Fibroblast of lung (primary cell): Measurements from ENCODE around the gene TREX2. TPM values are rescaled to one million over a fixed set of nuclear protein-coding genes. Genes with fewer than 3 reads are reported as not detected.

Experiments
- DNase-seq, 2 donors: peaks; one replicate each; pipeline versions ENCODE4 v3.0.0 to v3.0.0-alpha.2; 2010; ENCODE audit warnings: low read depth in 2 of 2
- H2AFZ ChIP-seq: 2 replicates; pipeline ENCODE4 v1.5.1; 2012; ENCODE audit warnings: low read length, control low read depth, inconsistent platforms
- H3K27ac ChIP-seq: 2 replicates; pipeline ENCODE4 v1.5.1; 2011; ENCODE audit warnings: low read length, control low read depth; ENCODE audit not compliant: insufficient read depth
- H3K27me3 ChIP-seq: 2 replicates; pipeline ENCODE4 v1.5.1; 2011; ENCODE audit warnings: mild to moderate bottlenecking, low read length; ENCODE audit not compliant: control insufficient read depth, insufficient read depth
- H3K36me3 ChIP-seq: 2 replicates; pipeline ENCODE4 v1.5.1; 2011; ENCODE audit warnings: low read length; ENCODE audit not compliant: control insufficient read depth, insufficient read depth
- H3K4me1 ChIP-seq: 2 replicates; pipeline ENCODE4 v1.5.1; 2011; ENCODE audit warnings: low read length; ENCODE audit not compliant: control insufficient read depth, insufficient read depth; ENCODE audit errors: extremely low read depth
- H3K4me2 ChIP-seq: 2 replicates; pipeline ENCODE4 v1.5.1; 2011; ENCODE audit warnings: low read length, control low read depth; ENCODE audit not compliant: insufficient read depth; ENCODE audit errors: extremely low read depth
- H3K4me3 ChIP-seq, 4 experiments: fragments of 200-600 bp in 1 of 4; sonication (generic) in 1 of 4; replicated peaks in 1 of 4; 2 replicates each; pipeline ENCODE4 v1.5.1; 2011 to 2016; ENCODE audit warnings: low read length in 4 of 4, low read depth in 3 of 4, mild to moderate bottlenecking in 3 of 4, control low read depth in 2 of 4, inconsistent platforms in 1 of 4, mixed read lengths in 1 of 4; ENCODE audit not compliant: insufficient read depth in 1 of 4; ENCODE audit errors: control extremely low read depth in 1 of 4
- H3K79me2 ChIP-seq: 2 replicates; pipeline ENCODE4 v1.5.1; 2012; ENCODE audit warnings: mild to moderate bottlenecking, low read length, inconsistent platforms; ENCODE audit not compliant: control insufficient read depth, insufficient read depth
- H3K9ac ChIP-seq: 2 replicates; pipeline ENCODE4 v1.5.1; 2011; ENCODE audit warnings: mild to moderate bottlenecking, low read length, control low read depth; ENCODE audit not compliant: insufficient read depth
- H3K9me3 ChIP-seq: 2 replicates; pipeline ENCODE4 v1.5.1; 2012; ENCODE audit warnings: low read depth, low read length; ENCODE audit not compliant: control insufficient read depth, insufficient read depth
- H4K20me1 ChIP-seq: 2 replicates; pipeline ENCODE4 v1.5.1; 2011; ENCODE audit warnings: low read length; ENCODE audit not compliant: control insufficient read depth, insufficient read depth; ENCODE audit errors: extremely low read depth
- CTCF ChIP-seq, 2 donors: IDR thresholded peaks in 1 of 2; conservative IDR thresholded peaks in 1 of 2; 1 replicate in 1 of 2; 2 replicates in 1 of 2; pipeline ENCODE4 v1.5.1; 2011 to 2012; ENCODE audit warnings: low read length in 2 of 2, control low read depth in 1 of 2, inconsistent platforms in 1 of 2, low read depth in 1 of 2, mild to moderate bottlenecking in 1 of 2
- EZH2 ChIP-seq: IDR thresholded peaks from 2 replicates; pipeline ENCODE4 v1.5.1; 2012; ENCODE audit warnings: low read length, control low read depth, mild to moderate bottlenecking; ENCODE audit errors: missing control alignments
- polyA plus RNA-seq, 2 donors: library from polyadenylated mRNA; depleted of rRNA in 1 of 2; stranded (reverse) in 1 of 2; unstranded in 1 of 2; fragments of >200 nt; gene quantifications; 2 replicates each; pipeline ENCODE4 v1.2.1, GENCODE V29; 2011 to 2012; ENCODE audit warnings: missing spikeins in 1 of 2
- total RNA-seq: library from RNA; depleted of rRNA; stranded (reverse); fragments of >200 nt; gene quantifications from 2 replicates; pipeline ENCODE4 v1.2.1, GENCODE V29; 2014

The TREX2 gene
- total and polyA plus RNA-seq, 2 donors (not counting 1 experiment from before 2014, with no cell fraction given): 3.1 TPM; not detected in 1

GRCh38 chrX:153486171-153486570 is 40.3 kb upstream of the TREX2 start:
- Histone ChIP-seq H3K27ac (no peak overlapping the region), H3K79me2 (no peaks in the 10 kb centered on the region), H3K4me1 (peaks cover 5% of the 10 kb centered on the region), H3K27me3 (no peaks in the 10 kb centered on the region), H2AFZ (no peak overlapping the region), H3K9ac (no peak overlapping the region), H3K4me3 (no peak overlapping the region), H3K9me3 (no peaks in the 10 kb centered on the region), H4K20me1 (no peaks in the 10 kb centered on the region), H3K4me2 (no peak overlapping the region), H3K36me3 (no peaks in the 10 kb centered on the region)
- no peak for DNase-seq
- TF ChIP-seq EZH2 (no peak), CTCF (conservative IDR thresholded peaks at IDR 0.05 in 1 of 2, IDR thresholded peaks at IDR 0.05 in 1 of 2; ENCODE audit: low read depth in 1 of 2, low read length in 2 of 2) (no peak)

DNA sequence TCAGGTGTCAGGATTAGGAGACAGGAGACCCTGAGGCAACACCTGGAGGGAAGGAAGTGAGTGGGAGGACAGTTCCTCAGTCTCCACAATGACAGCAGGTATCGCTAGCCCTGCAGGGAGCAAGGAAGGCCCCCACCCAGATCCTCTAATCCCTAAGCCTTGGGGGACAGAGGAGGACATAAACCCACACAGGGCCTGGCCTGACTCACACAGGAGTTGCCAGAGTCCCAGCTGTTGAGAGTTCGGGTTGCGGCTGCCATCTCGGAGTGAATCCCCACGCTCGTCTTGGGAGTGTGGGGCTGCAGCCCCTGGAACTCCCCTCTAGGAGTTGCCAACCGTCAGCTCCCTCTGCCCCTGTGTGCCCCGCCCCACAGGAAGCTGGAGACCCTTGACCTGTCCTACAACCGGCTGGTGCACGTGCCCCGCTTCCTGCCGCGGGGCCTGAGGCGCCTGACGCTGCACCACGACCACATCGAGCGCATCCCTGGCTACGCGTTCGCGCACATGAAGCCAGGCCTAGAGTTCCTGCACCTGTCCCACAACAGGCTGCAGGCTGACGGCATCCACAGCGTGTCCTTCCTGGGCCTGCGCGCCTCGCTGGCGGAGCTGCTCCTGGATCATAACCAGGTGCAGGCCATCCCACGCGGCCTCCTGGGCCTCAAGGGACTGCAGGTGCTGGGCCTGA is 39.7 kb upstream of the TREX2 start:
- Histone ChIP-seq H2AFZ (no peak overlapping the region), H3K27ac (no peak overlapping the region), H3K4me3 (no peak overlapping the region), H3K9ac (no peak overlapping the region), H3K36me3 (no peaks in the 10 kb centered on the region), H3K9me3 (no peaks in the 10 kb centered on the region), H3K79me2 (no peaks in the 10 kb centered on the region), H3K27me3 (no peaks in the 10 kb centered on the region), H3K4me1 (peaks cover 5% of the 10 kb centered on the region), H3K4me2 (no peak overlapping the region), H4K20me1 (no peaks in the 10 kb centered on the region)
- no peak for DNase-seq
- TF ChIP-seq CTCF (conservative IDR thresholded peaks at IDR 0.05 in 1 of 2, IDR thresholded peaks at IDR 0.05 in 1 of 2; ENCODE audit: low read depth in 1 of 2, low read length in 2 of 2): no peak
- no peak for TF ChIP-seq EZH2

DNA sequence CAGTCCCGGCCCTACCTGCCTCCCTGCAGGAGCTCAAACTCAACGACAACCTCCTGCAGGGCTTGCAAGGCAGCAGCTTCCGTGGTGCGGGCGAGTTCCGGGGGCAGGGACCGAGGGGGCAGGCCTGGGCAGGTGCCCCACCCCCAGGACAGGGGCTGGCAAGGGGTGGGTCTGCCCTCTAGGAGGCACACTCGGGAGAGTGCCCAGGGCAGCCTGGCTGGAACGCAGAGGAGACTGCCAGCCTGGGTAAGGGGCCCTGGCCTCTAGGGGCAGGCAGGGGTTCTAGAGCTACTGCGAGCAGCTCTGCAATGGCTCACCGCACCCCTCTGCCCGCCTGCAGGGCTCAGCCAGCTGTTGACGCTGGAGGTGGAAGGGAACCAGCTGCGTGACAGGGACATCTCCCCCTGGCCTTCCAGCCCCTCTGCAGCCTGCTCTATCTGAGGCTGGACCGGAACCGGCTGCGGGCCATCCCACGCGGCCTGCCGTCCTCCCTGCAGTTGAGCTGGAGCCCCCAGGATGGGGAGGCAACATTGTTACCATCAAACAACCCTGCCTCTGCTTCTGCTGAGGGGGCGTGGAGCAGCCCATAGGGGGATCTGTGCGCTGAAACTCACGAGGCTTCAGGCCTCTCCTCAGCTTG is 36.6 kb upstream of the TREX2 start:
- no peaks in the 10 kb centered on the region for H3K4me1 ChIP-seq
- H3K27me3 ChIP-seq: no peaks in the 10 kb centered on the region
- H3K27ac ChIP-seq: no peak overlapping the region
- H3K79me2 ChIP-seq: no peaks in the 10 kb centered on the region
- DNase-seq: no peak
- H2AFZ ChIP-seq: no peak overlapping the region
- H3K9ac ChIP-seq: no peak overlapping the region
- no peak overlapping the region for H3K4me2 ChIP-seq
- H3K36me3 ChIP-seq: no peaks in the 10 kb centered on the region
- no peak for TF ChIP-seq EZH2
- TF ChIP-seq CTCF (conservative IDR thresholded peaks at IDR 0.05 in 1 of 2, IDR thresholded peaks at IDR 0.05 in 1 of 2; ENCODE audit: low read depth in 1 of 2, low read length in 2 of 2): no peak
- no peaks in the 10 kb centered on the region for H3K9me3 ChIP-seq
- no peaks in the 10 kb centered on the region for H4K20me1 ChIP-seq
- H3K4me3 ChIP-seq: no peak overlapping the region
